HEK293 (cell line): ENCODE measurements around the gene EME2.

ENCODE experiments used
- CTCF ChIA-PET: fragments of 350-600 bp; formaldehyde crosslinking; extraction: SDS; loops from one replicate; lab custom pipeline; 2021; ENCODE audit warnings: antibody characterized with exemption; lab: Yijun Ruan, JAX
- POLR2A ChIA-PET: fragments of 300-600 bp; formaldehyde crosslinking; extraction: SDS; loops from one replicate; lab custom pipeline; 2020; ENCODE audit warnings: antibody characterized with exemption, inconsistent platforms; lab: Yijun Ruan, JAX
- H3K27ac ChIP-seq: fragments of 200-500 bp; sonication (Bioruptor generic); 2 replicates; pipeline ENCODE4 v1.5.1; 2014; ENCODE audit warnings: low read depth, low read length, control low read depth, inconsistent platforms; ENCODE audit errors: extremely low read depth
- H3K36me3 ChIP-seq, 2 experiments: fragments of 200-500 bp in 1 of 2; sonication (Bioruptor generic) in 1 of 2; 1 replicate in 1 of 2; 2 replicates in 1 of 2; pipeline ENCODE4 v1.5.1; 2014 to 2017; ENCODE audit warnings: inconsistent platforms in 2 of 2, low read length in 2 of 2; ENCODE audit not compliant: control insufficient read depth in 2 of 2, insufficient read depth in 1 of 2
- H3K4me1 ChIP-seq: fragments of 200-500 bp; sonication (Bioruptor generic); 2 replicates; pipeline ENCODE4 v1.5.1; 2014; ENCODE audit warnings: mild to moderate bottlenecking, low read length, inconsistent platforms; ENCODE audit not compliant: control insufficient read depth, insufficient read depth
- H3K4me3 ChIP-seq: 2 replicates; pipeline ENCODE4 v1.5.1; 2011; ENCODE audit warnings: low read depth, mild to moderate bottlenecking, control low read depth, low read length, moderate library complexity
- H3K9me3 ChIP-seq: fragments of 200-500 bp; sonication (Bioruptor generic); 2 replicates; pipeline ENCODE4 v1.5.1; 2014; ENCODE audit warnings: low read depth, low read length, inconsistent platforms; ENCODE audit not compliant: control insufficient read depth, insufficient read depth
- EGR2 ChIP-seq: fragments of 450-650 bp; formaldehyde crosslinking; IDR thresholded peaks from 2 replicates; pipeline ENCODE4 v1.5.1; 2016; ENCODE audit warnings: low read depth, missing biosample characterization, missing genetic modification characterization
- FEZF1 ChIP-seq: fragments of 450-650 bp; formaldehyde crosslinking; IDR thresholded peaks from 2 replicates; pipeline ENCODE4 v1.5.1; 2016; ENCODE audit warnings: missing biosample characterization, missing genetic modification characterization
- GFI1B ChIP-seq: fragments of 450-650 bp; formaldehyde crosslinking; IDR thresholded peaks from 2 replicates; pipeline ENCODE4 v1.5.1; 2016; ENCODE audit warnings: missing biosample characterization, missing genetic modification characterization
- GLI4 ChIP-seq: fragments of 450-650 bp; formaldehyde crosslinking; IDR thresholded peaks from 2 replicates; pipeline ENCODE4 v1.5.1; 2016; ENCODE audit warnings: missing biosample characterization, missing genetic modification characterization
- KLF9 ChIP-seq: fragments of 450-650 bp; formaldehyde crosslinking; IDR thresholded peaks from 2 replicates; pipeline ENCODE4 v1.5.1; 2016; ENCODE audit warnings: missing biosample characterization, missing genetic modification characterization, low read depth
- MEIS1 ChIP-seq: sonication (generic); formaldehyde crosslinking; IDR thresholded peaks from 2 replicates; pipeline ENCODE4 v1.8.1; 2022; ENCODE audit warnings: missing genetic modification reagents, mild to moderate bottlenecking, borderline replicate concordance
- SCRT1 ChIP-seq: fragments of 450-650 bp; formaldehyde crosslinking; IDR thresholded peaks from 2 replicates; pipeline ENCODE4 v1.5.1; 2016; ENCODE audit warnings: missing biosample characterization, missing genetic modification characterization, borderline replicate concordance
- SETDB1 ChIP-seq: IDR thresholded peaks from one replicate; pipeline ENCODE4 v1.6.1; 2017; ENCODE audit warnings: mild to moderate bottlenecking, low read length, moderate library complexity, mixed read lengths; ENCODE audit not compliant: insufficient read length
- ZBTB10 ChIP-seq: fragments of 450-650 bp; formaldehyde crosslinking; IDR thresholded peaks from 2 replicates; pipeline ENCODE4 v1.5.1; 2016; ENCODE audit warnings: missing biosample characterization, missing genetic modification characterization
- ZBTB49 ChIP-seq: fragments of 450-650 bp; formaldehyde crosslinking; IDR thresholded peaks from 2 replicates; pipeline ENCODE4 v1.5.1; 2016; ENCODE audit warnings: missing biosample characterization, missing genetic modification characterization, low read depth
- ZBTB8A ChIP-seq: fragments of 450-650 bp; formaldehyde crosslinking; IDR thresholded peaks from 2 replicates; pipeline ENCODE4 v1.5.1; 2016; ENCODE audit warnings: missing biosample characterization, missing genetic modification characterization
- ZNF10 ChIP-seq: fragments of 450-650 bp; formaldehyde crosslinking; IDR thresholded peaks from 2 replicates; pipeline ENCODE4 v1.5.1; 2017; ENCODE audit warnings: missing biosample characterization, missing genetic modification characterization
- ZNF140 ChIP-seq: fragments of 450-650 bp; formaldehyde crosslinking; IDR thresholded peaks from 2 replicates; pipeline ENCODE4 v1.5.1; 2016; ENCODE audit warnings: missing biosample characterization, missing genetic modification characterization
- ZNF157 ChIP-seq: fragments of 450-650 bp; formaldehyde crosslinking; IDR thresholded peaks from 2 replicates; pipeline ENCODE4 v1.5.1; 2016; ENCODE audit warnings: missing biosample characterization, missing genetic modification characterization
- ZNF174 ChIP-seq: fragments of 450-650 bp; formaldehyde crosslinking; IDR thresholded peaks from 2 replicates; pipeline ENCODE4 v1.5.0; 2017; ENCODE audit warnings: missing biosample characterization, mild to moderate bottlenecking, missing genetic modification characterization
- ZNF214 ChIP-seq: fragments of 450-650 bp; formaldehyde crosslinking; IDR thresholded peaks from 2 replicates; pipeline ENCODE4 v1.5.1; 2017; ENCODE audit warnings: missing biosample characterization, mild to moderate bottlenecking, missing genetic modification characterization, borderline replicate concordance
- ZNF239 ChIP-seq: fragments of 450-650 bp; formaldehyde crosslinking; IDR thresholded peaks from 2 replicates; pipeline ENCODE4 v1.5.1; 2016; ENCODE audit warnings: missing biosample characterization, missing genetic modification characterization
- ZNF302 ChIP-seq: fragments of 450-650 bp; formaldehyde crosslinking; IDR thresholded peaks from 2 replicates; pipeline ENCODE4 v1.5.1; 2016; ENCODE audit warnings: missing biosample characterization, missing genetic modification characterization, low read depth
- ZNF341 ChIP-seq: fragments of 450-650 bp; formaldehyde crosslinking; IDR thresholded peaks from 2 replicates; pipeline ENCODE4; 2016; ENCODE audit warnings: low read depth, missing biosample characterization, missing genetic modification characterization
- ZNF501 ChIP-seq: fragments of 450-650 bp; formaldehyde crosslinking; IDR thresholded peaks from 2 replicates; pipeline ENCODE4 v1.5.1; 2016; ENCODE audit warnings: missing biosample characterization, missing genetic modification characterization
- ZNF513 ChIP-seq: fragments of 450-650 bp; IDR thresholded peaks from 2 replicates; pipeline ENCODE4 v1.5.1; 2018; ENCODE audit warnings: missing biosample characterization, missing genetic modification characterization
- ZNF544 ChIP-seq: fragments of 450-650 bp; formaldehyde crosslinking; IDR thresholded peaks from 2 replicates; pipeline ENCODE4 v1.5.0; 2017; ENCODE audit warnings: missing biosample characterization, missing genetic modification characterization
- ZNF610 ChIP-seq: fragments of 450-650 bp; formaldehyde crosslinking; IDR thresholded peaks from 2 replicates; pipeline ENCODE4 v1.5.1; 2016; ENCODE audit warnings: missing biosample characterization, missing genetic modification characterization, borderline replicate concordance
- ZNF624 ChIP-seq: fragments of 450-650 bp; formaldehyde crosslinking; IDR thresholded peaks from 2 replicates; pipeline ENCODE4 v1.5.1; 2017; ENCODE audit warnings: missing biosample characterization, missing genetic modification characterization
- ZNF626 ChIP-seq: fragments of 450-650 bp; sonication (Bioruptor Pico); formaldehyde crosslinking; IDR thresholded peaks from 2 replicates; pipeline ENCODE4 v1.5.1; 2018; ENCODE audit warnings: missing biosample characterization, missing genetic modification characterization, inconsistent platforms
- ZNF645 ChIP-seq: fragments of 450-650 bp; formaldehyde crosslinking; IDR thresholded peaks from 2 replicates; pipeline ENCODE4; 2016; ENCODE audit warnings: missing biosample characterization, missing genetic modification characterization
- ZNF704 ChIP-seq: fragments of 450-650 bp; formaldehyde crosslinking; IDR thresholded peaks from 2 replicates; pipeline ENCODE4 v1.5.1; 2016; ENCODE audit warnings: missing biosample characterization, missing genetic modification characterization
- ZSCAN23 ChIP-seq: fragments of 450-650 bp; formaldehyde crosslinking; IDR thresholded peaks from 2 replicates; pipeline ENCODE4 v1.5.1; 2016; ENCODE audit warnings: missing biosample characterization, missing genetic modification characterization
- ZSCAN4 ChIP-seq: fragments of 450-650 bp; formaldehyde crosslinking; IDR thresholded peaks from 2 replicates; pipeline ENCODE4 v1.5.1; 2017; ENCODE audit warnings: missing biosample characterization, missing genetic modification characterization

EME2 gene

GRCh38 chr16:1759511-1759910, 13.1 kb upstream of the EME2 start (continued):
- TF ChIP-seq ZBTB10 (tag by site-specific recombination) (no peak), ZNF513 (tag by site-specific recombination) (no peak), ZNF624 (tag by site-specific recombination) (no peak), ZNF544 (tag by site-specific recombination) (no peak), ZNF157 (tag by site-specific recombination) (no peak), ZNF302 (no peak), ZNF704 (tag by site-specific recombination) (no peak), ZSCAN23 (no peak), ZBTB8A (tag by site-specific recombination) (no peak), ZNF214 (tag by site-specific recombination) (no peak), ZBTB49 (tag by site-specific recombination) (no peak)

GRCh38 chr16:1760911-1761310, 11.7 kb upstream of the EME2 start:
- peaks cover 0 to 76% of the 10 kb centered on the region in 2 experiments; a peak in 1 of 3 replicates for H3K36me3 ChIP-seq
- ChIA-PET POLR2A (interaction anchor here (0.9 to 1.0 kb wide), 2 partner anchors 9 to 12 kb away, joined by 3 read pairs; partner anchors contain the start of genes EME2 and MRPS34), CTCF (interaction anchor here (0.7 kb wide), 1 partner anchor 103 kb away, joined by 3 read pairs; no protein-coding TSS in a partner anchor)
- TF ChIP-seq ZNF626 (tag by site-specific recombination) = no peak
- TF ChIP-seq ZNF174 (tag by site-specific recombination) = no peak
- TF ChIP-seq GFI1B = no peak
- TF ChIP-seq MEIS1 (CRISPR knock-in tag) = no peak
- TF ChIP-seq GLI4 (tag by site-specific recombination) = no peak
- no peak for TF ChIP-seq KLF9 (tag by site-specific recombination)
- TF ChIP-seq ZNF501 (tag by site-specific recombination) = no peak
- TF ChIP-seq ZNF10 (tag by site-specific recombination) = no peak
- TF ChIP-seq ZNF610 (tag by site-specific recombination) = no peak
- TF ChIP-seq SCRT1 (tag by site-specific recombination) = no peak
- TF ChIP-seq ZNF140 (tag by site-specific recombination) = no peak
- TF ChIP-seq SETDB1 = no peak
- TF ChIP-seq EGR2 (tag by site-specific recombination) = no peak
- no peak for TF ChIP-seq FEZF1
- TF ChIP-seq ZNF645 (tag by site-specific recombination) = no peak
- no peak for TF ChIP-seq ZNF239 (tag by site-specific recombination)
- no peak for TF ChIP-seq ZSCAN4
- TF ChIP-seq ZNF341 (tag by site-specific recombination) = no peak

More at GRCh38 chr16:1760911-1761310, 11.7 kb upstream of the EME2 start:
- Histone ChIP-seq H3K27ac (no peak overlapping the region), H3K9me3 (no peaks in the 10 kb centered on the region), H3K4me3 (no peak overlapping the region), H3K4me1 (no peaks in the 10 kb centered on the region)
